T-cell (primary cell): Measurements from ENCODE around the gene GAS6. TPM values are rescaled to one million over a fixed set of nuclear protein-coding genes. Genes with fewer than 3 reads are reported as not detected.

ENCODE experiments used
- ATAC-seq, 4 experiments: fragments of 200-7000 bp in 3 of 4; fragments of 150-1000 bp in 1 of 4; cut with Tn5 transposase; replicated peaks in 1 of 4; 1 replicate in 3 of 4; 2 replicates in 1 of 4; pipeline ENCODE4 v1.10.0; 2021; ENCODE audit warnings: moderate library complexity in 3 of 4, mild to moderate bottlenecking in 2 of 4, moderate number of reproducible peaks in 1 of 4
- CTCF ChIA-PET, 2 donors: fragments of 300-600 bp; sonication (Branson Sonifier 250); formaldehyde crosslinking; loops; one replicate each; lab custom pipeline; 2022; ENCODE audit warnings: antibody characterized with exemption in 2 of 2; lab: Charles Lee
- POLR2A ChIA-PET, 2 donors: fragments of 300-600 bp; sonication (Branson Sonifier 250); formaldehyde crosslinking; loops; one replicate each; lab custom pipeline; 2022; ENCODE audit warnings: antibody characterized with exemption in 2 of 2; lab: Charles Lee
- DNase-seq, 35 experiments: peaks; one replicate each; pipeline versions ENCODE4 v3.0.0 to v3.0.0-alpha.2; 2013 to 2023
- H3K27ac ChIP-seq: one replicate; pipeline ENCODE4 v1.5.1; 2013; ENCODE audit warnings: low read length
- H3K27me3 ChIP-seq, 2 experiments: replicated peaks in 1 of 2; 1 replicate in 1 of 2; 2 replicates in 1 of 2; pipeline versions ENCODE4 v1.6.1 to v1.7.0; 2013; ENCODE audit warnings: low read length in 1 of 2, mixed read lengths in 1 of 2; ENCODE audit not compliant: control insufficient read depth in 2 of 2, insufficient read depth in 2 of 2; ENCODE audit errors: extremely low read depth in 1 of 2
- H3K36me3 ChIP-seq, 2 donors: 1 replicate in 1 of 2; 2 replicates in 1 of 2; pipeline versions ENCODE4 v1.6.1 to v1.7.0; 2013; ENCODE audit warnings: low read length in 1 of 2; ENCODE audit not compliant: control insufficient read depth in 2 of 2, insufficient read depth in 1 of 2; ENCODE audit errors: extremely low read depth in 1 of 2
- H3K4me1 ChIP-seq, 2 experiments: 1 replicate in 1 of 2; 2 replicates in 1 of 2; pipeline versions ENCODE4 v1.6.1 to v1.7.0; 2013; ENCODE audit warnings: low read length in 2 of 2, mixed read lengths in 1 of 2; ENCODE audit not compliant: insufficient read depth in 2 of 2, control insufficient read depth in 1 of 2; ENCODE audit errors: extremely low read depth in 1 of 2
- H3K4me3 ChIP-seq, 2 donors: 1 replicate in 1 of 2; 2 replicates in 1 of 2; pipeline versions ENCODE4 v1.5.1 to v1.7.0; 2013; ENCODE audit warnings: mild to moderate bottlenecking in 2 of 2, low read length in 1 of 2, moderate library complexity in 1 of 2; ENCODE audit not compliant: control insufficient read depth in 1 of 2; ENCODE audit errors: extremely low read depth in 1 of 2
- H3K9me3 ChIP-seq: 2 replicates; pipeline ENCODE4 v1.7.0; 2013
- H3K27ac Mint-ChIP-seq, 2 donors: one replicate each; pipeline ENCODE4 v1.8.0; 2020 to 2021; ENCODE audit warnings: mild to moderate bottlenecking in 2 of 2, mixed read lengths in 2 of 2
- H3K27me3 Mint-ChIP-seq, 2 donors: one replicate each; pipeline ENCODE4 v1.8.0; 2021 to 2022; ENCODE audit warnings: mixed read lengths in 2 of 2
- H3K36me3 Mint-ChIP-seq: one replicate; pipeline ENCODE4 v1.8.0; 2021; ENCODE audit warnings: mixed read lengths
- H3K4me1 Mint-ChIP-seq, 3 donors: one replicate each; pipeline ENCODE4 v1.8.0; 2020 to 2022; ENCODE audit warnings: mixed read lengths in 3 of 3, mild to moderate bottlenecking in 1 of 3
- H3K4me3 Mint-ChIP-seq, 3 donors: one replicate each; pipeline ENCODE4 v1.8.0; 2020 to 2022; ENCODE audit warnings: mild to moderate bottlenecking in 3 of 3, mixed read lengths in 3 of 3, moderate library complexity in 3 of 3
- H3K9me3 Mint-ChIP-seq, 3 donors: one replicate each; pipeline ENCODE4 v1.8.0; 2020 to 2022; ENCODE audit warnings: mixed read lengths in 3 of 3
- WGBS: methylation state at CpG from one replicate; pipeline ENCODE4 v1.1.5; 2013; ENCODE audit warnings: missing lambda C conversion rate; ENCODE audit not compliant: insufficient coverage; 5-methylcytosine and 5-hydroxymethylcytosine counted together
- total RNA-seq, 35 experiments: library from RNA in 6 of 35; stranded (reverse) in 6 of 35; fragments of 120-200 nt in 1 of 35; gene quantifications; one replicate each; pipeline versions ENCODE4 v1.2.1 to v1.2.4 and lab custom pipeline; 2013 to 2026

Gene GAS6
- total RNA-seq, 5 donors from 2014 or later (not counting 1 experiment from before 2014, with no cell fraction given) = 1.1 to 10.2 (median 4.7) TPM

- POLR2A ChIA-PET = no interaction called here
- H3K36me3 Mint-ChIP-seq = no peaks in the 10 kb centered on the region
- Histone ChIP-seq H3K36me3 (no peaks in the 10 kb centered on the region), H3K27me3 (peaks cover 21 to 54% of the 10 kb centered on the region in 2 experiments), H3K27ac (no peak overlapping the region), H3K4me1 (peaks cover 2 to 19% of the 10 kb centered on the region in 2 experiments), H3K4me3 (no peak overlapping the region), H3K9me3 (no peaks in the 10 kb centered on the region)
- no peak for DNase-seq
- peaks cover 6 to 17% (median 13%) of the 10 kb centered on the region in 3 donors for H3K4me1 Mint-ChIP-seq
- no peak for ATAC-seq
- 100% methylated on average over 1 of the region's 4 CpGs for WGBS
- peaks cover 0 to 6% (median 0%) of the 10 kb centered on the region in 3 donors for H3K9me3 Mint-ChIP-seq
- H3K27me3 Mint-ChIP-seq = peaks cover 47 to 51% of the 10 kb centered on the region in 2 donors
- CTCF ChIA-PET = no interaction called here
- H3K4me3 Mint-ChIP-seq = peak overlapping the region; percentile 6 to 72 (median 59)
- peak overlapping the region in 1 of 2 donors; percentile 58 for H3K27ac Mint-ChIP-seq
Measured at GRCh38 chr13:113865427-113865826, 1.6 kb upstream of the GAS6 start.

DNA sequence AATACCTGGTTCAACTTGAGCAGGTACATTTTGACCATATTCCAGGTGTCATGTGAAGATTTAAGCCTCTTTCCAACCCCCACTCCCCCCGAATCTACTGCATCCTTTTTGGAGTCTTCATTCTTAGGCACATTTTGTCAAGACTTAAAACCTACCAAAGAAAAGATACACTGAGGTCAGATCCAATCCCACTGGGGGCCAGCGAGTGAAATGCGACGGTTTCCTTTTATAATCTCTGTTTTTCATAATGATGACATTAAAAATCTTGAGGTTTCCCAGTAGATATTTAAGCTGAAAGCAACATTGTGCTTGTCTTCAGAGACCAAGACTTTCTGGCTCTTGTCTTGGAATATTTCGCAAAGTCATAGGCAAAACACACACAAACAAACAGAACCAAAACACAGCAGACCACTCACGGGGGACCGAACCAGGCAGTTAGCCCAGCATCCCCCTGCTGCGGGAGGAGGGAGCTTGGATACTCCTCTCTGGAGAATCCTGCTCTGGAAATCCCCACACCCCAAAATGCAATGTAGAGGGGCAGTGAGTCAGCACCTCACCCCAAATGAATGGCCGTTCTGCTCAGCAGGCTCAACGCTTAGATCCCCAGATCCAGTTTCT lies 506 bp upstream of the GAS6 start:
- CTCF ChIA-PET = no interaction called here
- Mint-ChIP-seq H3K9me3 (peaks cover 0 to 6% (median 0%) of the 10 kb centered on the region in 3 donors), H3K27ac (no peak overlapping the region), H3K36me3 (no peaks in the 10 kb centered on the region), H3K27me3 (peaks cover 44 to 48% of the 10 kb centered on the region in 2 donors), H3K4me3 (peak overlapping the region; percentile 61 to 76 (median 72)), H3K4me1 (peaks cover 6 to 17% (median 13%) of the 10 kb centered on the region in 3 donors)
- Histone ChIP-seq H3K27ac (no peak overlapping the region), H3K4me1 (peaks cover 2 to 19% of the 10 kb centered on the region in 2 experiments), H3K27me3 (peaks cover 21 to 58% of the 10 kb centered on the region in 2 experiments), H3K9me3 (no peaks in the 10 kb centered on the region), H3K4me3 (peak overlapping the region in 1 of 2 donors; percentile 47), H3K36me3 (no peaks in the 10 kb centered on the region)
- DNase-seq (no peak), ATAC-seq (no peak)
- 31% methylated on average over 7 of the region's 10 CpGs for WGBS
- POLR2A ChIA-PET = no interaction called here

DNA sequence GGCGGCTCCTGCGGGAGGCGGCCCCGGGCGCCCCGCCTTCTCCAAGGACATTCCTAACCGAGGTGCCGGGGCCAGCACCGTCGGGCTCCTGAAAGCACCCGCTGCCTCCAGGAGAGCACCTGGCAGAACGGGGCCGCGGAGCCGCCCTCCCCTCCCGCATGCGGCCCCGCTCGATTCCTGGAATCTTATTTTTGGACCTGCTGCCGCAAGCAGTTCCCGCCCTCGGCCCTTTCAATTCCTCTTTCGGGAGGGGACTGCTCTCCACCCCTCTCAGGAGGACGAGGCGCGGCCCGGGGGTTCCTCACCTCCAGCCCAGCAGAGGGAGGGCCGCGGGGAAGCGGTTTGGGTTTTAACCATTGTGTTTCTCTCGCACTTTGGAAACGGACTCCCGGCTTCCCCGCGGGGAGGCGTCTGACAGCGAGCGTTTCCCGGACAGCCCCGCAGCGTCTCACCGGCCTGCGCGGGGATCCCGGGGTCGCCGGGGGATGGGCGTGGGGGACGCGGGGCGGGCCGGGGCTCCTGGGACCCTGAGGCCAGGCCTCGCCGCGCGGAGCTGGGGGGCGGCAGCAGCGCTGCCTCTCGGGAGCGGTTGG lies 849 bp downstream of the GAS6 start:
- Mint-ChIP-seq H3K4me1 (peaks cover 6 to 17% (median 13%) of the 10 kb centered on the region in 3 donors), H3K36me3 (no peaks in the 10 kb centered on the region)
- peak overlapping the region; percentile 27 to 35 for H3K4me3 ChIP-seq

GRCh38 chr13:113862191-113862930 lies 1.5 kb downstream of the GAS6 start:
- Mint-ChIP-seq H3K36me3 (no peaks in the 10 kb centered on the region), H3K27me3 (peaks cover 31 to 41% of the 10 kb centered on the region in 2 donors), H3K9me3 (peaks cover 0 to 7% (median 0%) of the 10 kb centered on the region in 3 donors), H3K27ac (no peak overlapping the region), H3K4me3 (peak overlapping the region; percentile 68 to 72 (median 68)), H3K4me1 (peaks cover 6 to 17% (median 13%) of the 10 kb centered on the region in 3 donors)
- WGBS = 81% methylated on average over 26 of the region's 31 CpGs
- CTCF ChIA-PET = no interaction called here
- peaks cover 19 to 58% of the 10 kb centered on the region in 2 experiments for H3K27me3 ChIP-seq
- no peak overlapping the region for H3K4me3 ChIP-seq
- POLR2A ChIA-PET = no interaction called here
- ATAC-seq = no peak
- H3K36me3 ChIP-seq = no peaks in the 10 kb centered on the region
- H3K4me1 ChIP-seq = peaks cover 2 to 19% of the 10 kb centered on the region in 2 experiments
- no peak for DNase-seq
- no peak overlapping the region for H3K27ac ChIP-seq
- H3K9me3 ChIP-seq = no peaks in the 10 kb centered on the region

More for the DNA sequence above, 849 bp downstream of the GAS6 start:
- peaks cover 19 to 55% of the 10 kb centered on the region in 2 experiments for H3K27me3 ChIP-seq
- 5% methylated on average over 51 of the region's 60 CpGs for WGBS
- peak in 2 of 4 experiments; percentile 31 to 34 for ATAC-seq
- no peak overlapping the region for H3K27ac Mint-ChIP-seq
- peaks cover 0 to 7% (median 4%) of the 10 kb centered on the region in 3 donors for H3K9me3 Mint-ChIP-seq
- no peaks in the 10 kb centered on the region for H3K9me3 ChIP-seq
- peak in 1 of 35 experiments; percentile 32 for DNase-seq
- H3K4me3 Mint-ChIP-seq = peak overlapping the region; percentile 55 to 72 (median 64)
- POLR2A ChIA-PET = no interaction called here
- no peak overlapping the region for H3K27ac ChIP-seq
- H3K36me3 ChIP-seq = no peaks in the 10 kb centered on the region
- H3K27me3 Mint-ChIP-seq = peaks cover 34 to 46% of the 10 kb centered on the region in 2 donors
- H3K4me1 ChIP-seq = peaks cover 2 to 19% of the 10 kb centered on the region in 2 experiments
- CTCF ChIA-PET = no interaction called here

GRCh38 chr13:113861433-113862030 lies 2.3 kb downstream of the GAS6 start:
- Mint-ChIP-seq H3K4me3 (peak overlapping the region in 2 of 3 donors; percentile 41 to 47), H3K27ac (no peak overlapping the region), H3K36me3 (no peaks in the 10 kb centered on the region), H3K27me3 (peaks cover 35 to 41% of the 10 kb centered on the region in 2 donors), H3K4me1 (peaks cover 6 to 17% (median 13%) of the 10 kb centered on the region in 3 donors), H3K9me3 (peaks cover 0 to 7% (median 0%) of the 10 kb centered on the region in 3 donors)
- 93% methylated on average over 7 of the region's 12 CpGs for WGBS
- no peaks in the 10 kb centered on the region for H3K36me3 ChIP-seq
- no peak overlapping the region for H3K4me3 ChIP-seq
- no peaks in the 10 kb centered on the region for H3K9me3 ChIP-seq
- CTCF ChIA-PET = no interaction called here
- peaks cover 2 to 19% of the 10 kb centered on the region in 2 experiments for H3K4me1 ChIP-seq
- no peak overlapping the region for H3K27ac ChIP-seq
- DNase-seq (peak in 2 of 35 experiments; percentile 5), ATAC-seq (no peak)
- POLR2A ChIA-PET = no interaction called here
- H3K27me3 ChIP-seq = peaks cover 19 to 58% of the 10 kb centered on the region in 2 experiments
